Endothelial cell of umbilical vein (primary cell): ENCODE data around the gene B3GNT9. TPM values are rescaled to one million over a fixed set of nuclear protein-coding genes. Genes with fewer than 3 reads are reported as not detected.
A peak's percentile ranks its signal among the peaks of the same experiment; 100 is the strongest.

Source experiments
- BruUV-seq: library from RNA; stranded (reverse); fragments of 400-500 nt; replicated peaks from 2 replicates; lab custom pipeline; 2021; lab: Mats Ljungman, UMichigan
- CTCF ChIA-PET: fragments of 300-600, 350-600 bp; sonication (Branson Sonifier 250); formaldehyde crosslinking; loops from one replicate; lab custom pipeline; 2021; ENCODE audit warnings: antibody characterized with exemption, inconsistent platforms; lab: Charles Lee
- POLR2A ChIA-PET: fragments of 300-600, 350-600 bp; sonication (Branson Sonifier 250); formaldehyde crosslinking; loops from one replicate; lab custom pipeline; 2021; ENCODE audit warnings: antibody characterized with exemption, inconsistent platforms; lab: Charles Lee
- DNase-seq: peaks from one replicate; pipeline ENCODE4 v3.0.0-alpha.2; 2011; ENCODE audit warnings: low read depth, low spot score
- FAIRE-seq: peaks from 2 replicates; lab custom pipeline; 2011; peaks lifted over from hg19 to GRCh38; lab: Jason Lieb, UNC
- H2AFZ ChIP-seq: 2 replicates; pipeline ENCODE4 v1.6.0; 2012; ENCODE audit warnings: low read depth, low read length, control low read depth, inconsistent platforms
- H3K27ac ChIP-seq: 2 replicates; pipeline ENCODE4 v1.5.1; 2011; ENCODE audit warnings: low read depth, mild to moderate bottlenecking, control low read depth, low read length, moderate library complexity; ENCODE audit not compliant: insufficient read depth
- H3K27me3 ChIP-seq, 2 experiments: 2 replicates each; pipeline versions ENCODE4 v1.6.0 to v1.6.1; 2011; ENCODE audit warnings: low read length in 2 of 2, mixed read lengths in 1 of 2; ENCODE audit not compliant: control insufficient read depth in 2 of 2, insufficient read depth in 2 of 2
- H3K36me3 ChIP-seq, 2 experiments: 2 replicates in 1 of 2; 3 replicates in 1 of 2; pipeline ENCODE4 v1.5.1; 2011; ENCODE audit warnings: low read length in 2 of 2, mild to moderate bottlenecking in 1 of 2, moderate library complexity in 1 of 2; ENCODE audit not compliant: control insufficient read depth in 2 of 2, insufficient read depth in 2 of 2; ENCODE audit errors: extremely low read depth in 1 of 2
- H3K4me1 ChIP-seq: 3 replicates; pipeline ENCODE4 v1.5.1; 2011; ENCODE audit warnings: mild to moderate bottlenecking, low read length; ENCODE audit not compliant: control insufficient read depth, insufficient read depth; ENCODE audit errors: extremely low read depth
- H3K4me2 ChIP-seq: 2 replicates; pipeline ENCODE4 v1.6.1; 2011; ENCODE audit warnings: low read length, control low read depth, mixed read lengths; ENCODE audit not compliant: insufficient read depth
- H3K4me3 ChIP-seq, 3 experiments: fragments of 200-600 bp in 1 of 3; sonication (generic), shearing (Covaris generic) in 1 of 3; replicated peaks in 1 of 3; 2 replicates each; pipeline ENCODE4 v1.5.1; 2011 to 2016; ENCODE audit warnings: control low read depth in 3 of 3, low read length in 3 of 3, mild to moderate bottlenecking in 2 of 3, inconsistent platforms in 1 of 3, low read depth in 1 of 3, moderate library complexity in 1 of 3; ENCODE audit not compliant: insufficient read depth in 1 of 3
- H3K79me2 ChIP-seq: 2 replicates; pipeline ENCODE4 v1.6.0; 2012; ENCODE audit warnings: low read length, inconsistent platforms; ENCODE audit not compliant: control insufficient read depth, insufficient read depth
- H3K9ac ChIP-seq: replicated peaks from 2 replicates; pipeline ENCODE3; 2011; ENCODE audit warnings: low read length, control low read depth; ENCODE audit not compliant: insufficient read depth; ENCODE audit errors: extremely low read depth
- H3K9me1 ChIP-seq: replicated peaks from 3 replicates; pipeline ENCODE4 v1.6.0; 2011; ENCODE audit warnings: mild to moderate bottlenecking, low read length; ENCODE audit not compliant: control insufficient read depth, insufficient read depth; ENCODE audit errors: extremely low read depth
- H3K9me3 ChIP-seq: replicated peaks from 2 replicates; pipeline ENCODE4 v1.5.1; 2012; ENCODE audit warnings: low read length, inconsistent platforms; ENCODE audit not compliant: control insufficient read depth, insufficient read depth
- H4K20me1 ChIP-seq: replicated peaks from 2 replicates; pipeline ENCODE3; 2011; ENCODE audit warnings: mild to moderate bottlenecking, low read length; ENCODE audit not compliant: control insufficient read depth, insufficient read depth; ENCODE audit errors: extremely low read depth
- EZH2 ChIP-seq: IDR thresholded peaks from 2 replicates; pipeline ENCODE4 v1.6.1; 2012; ENCODE audit warnings: borderline replicate concordance, low read depth, mild to moderate bottlenecking, moderate library complexity, low read length, inconsistent platforms; ENCODE audit not compliant: severe bottlenecking
- JUN ChIP-seq: IDR thresholded peaks from 2 replicates; pipeline ENCODE4 v1.6.1; 2011; ENCODE audit warnings: borderline replicate concordance, low read depth; ENCODE audit not compliant: insufficient read length, insufficient read depth
- MYC ChIP-seq: IDR thresholded peaks from one replicate; pipeline ENCODE4 v1.6.1; 2011; ENCODE audit warnings: mild to moderate bottlenecking, low read depth, low read length
- POLR2A ChIP-seq: IDR thresholded peaks from 2 replicates; pipeline ENCODE4 v1.6.1; 2012; ENCODE audit warnings: low read depth, mild to moderate bottlenecking, control low read depth, low read length
- POLR2AphosphoS5 ChIP-seq: IDR thresholded peaks from 2 replicates; pipeline ENCODE4 v1.6.1; 2012; ENCODE audit warnings: low read depth, mild to moderate bottlenecking, control low read depth, low read length, moderate library complexity; ENCODE audit not compliant: insufficient read depth
- dilution Hi-C: fragments of 300-500 bp; cut with MboI; formaldehyde crosslinking; loops from one replicate; pipeline ENCODE4 v1.15.0; 2019; ENCODE audit warnings: low sequenced_read_pairs; ENCODE audit not compliant: extremely low pct_ligation_motif_present
- intact Hi-C: fragments of 100-400 bp; cut with micrococcal nuclease; formaldehyde crosslinking; loops from one replicate; pipeline ENCODE4 v1.10.0; 2022
- polyA plus RNA-seq, 4 experiments: library from polyadenylated mRNA; depleted of rRNA in 3 of 4; stranded (reverse) in 3 of 4; unstranded in 1 of 4; fragments of >200 nt; gene quantifications; 2 replicates each; pipeline versions ENCODE4 v1.2.1 to v1.2.3, GENCODE V29; 2011 to 2012; ENCODE audit warnings: missing spikeins in 1 of 4
- total RNA-seq: library from RNA; stranded (reverse); gene quantifications from 2 replicates; pipeline ENCODE4 v1.2.3, GENCODE V29; 2021
- TF ChIP-seq, protein P1 (sequence below), 2 donors: IDR thresholded peaks; 1 replicate in 1 of 2; 2 replicates in 1 of 2; pipeline ENCODE4 v1.5.1; 2011; ENCODE audit warnings: low read length in 2 of 2, mild to moderate bottlenecking in 2 of 2, moderate library complexity in 2 of 2, control low read depth in 1 of 2, inconsistent platforms in 1 of 2, low read depth in 1 of 2; ENCODE audit not compliant: insufficient read depth in 1 of 2; ENCODE audit errors: extremely low read depth in 1 of 2
- TF ChIP-seq, protein P2 (sequence below): IDR thresholded peaks from 2 replicates; pipeline ENCODE4 v1.6.1; 2011; ENCODE audit not compliant: insufficient read depth, insufficient read length

Gene B3GNT9
- total and polyA plus RNA-seq, 2 donors (not counting 3 experiments of a cell fraction or from before 2014, with no cell fraction given) = 4.0 to 6.4 TPM

DNA sequence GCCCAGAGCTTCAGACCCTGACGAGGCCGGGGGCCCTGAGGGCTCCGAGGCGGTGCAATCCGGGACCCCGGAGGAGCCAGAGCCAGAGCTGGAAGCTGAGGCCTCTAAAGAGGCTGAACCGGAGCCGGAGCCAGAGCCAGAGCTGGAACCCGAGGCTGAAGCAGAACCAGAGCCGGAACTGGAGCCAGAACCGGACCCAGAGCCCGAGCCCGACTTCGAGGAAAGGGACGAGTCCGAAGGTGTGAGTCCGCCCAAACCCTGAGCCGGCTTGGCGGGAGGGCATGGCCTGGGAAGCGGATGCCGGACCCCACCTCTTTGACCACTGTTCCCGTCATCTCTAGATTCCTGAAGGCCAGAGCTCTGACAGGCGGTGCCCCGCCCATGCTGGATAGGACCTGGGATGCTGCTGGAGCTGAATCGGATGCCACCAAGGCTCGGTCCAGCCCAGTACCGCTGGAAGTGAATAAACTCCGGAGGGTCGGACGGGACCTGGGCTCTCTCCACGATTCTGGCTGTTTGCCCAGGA lies 24.0 kb upstream of the B3GNT9 start:
- BruUV-seq = TSS peak; percentile 6
- H3K9ac ChIP-seq = peak overlapping the region; percentile 14

More for the DNA sequence above, 24.0 kb upstream of the B3GNT9 start:
- DNase-seq (no peak), FAIRE-seq (no peak)
- no peaks in the 10 kb centered on the region for H3K36me3 ChIP-seq
- peak overlapping the region; percentile 4 for H3K27ac ChIP-seq
- peak overlapping the region; percentile 40 for H3K4me2 ChIP-seq
- dilution Hi-C loops = no loop called here
- peaks cover 26% of the 10 kb centered on the region for H3K4me1 ChIP-seq
- TF ChIP-seq JUN = no peak
- TF ChIP-seq, protein P1, sequence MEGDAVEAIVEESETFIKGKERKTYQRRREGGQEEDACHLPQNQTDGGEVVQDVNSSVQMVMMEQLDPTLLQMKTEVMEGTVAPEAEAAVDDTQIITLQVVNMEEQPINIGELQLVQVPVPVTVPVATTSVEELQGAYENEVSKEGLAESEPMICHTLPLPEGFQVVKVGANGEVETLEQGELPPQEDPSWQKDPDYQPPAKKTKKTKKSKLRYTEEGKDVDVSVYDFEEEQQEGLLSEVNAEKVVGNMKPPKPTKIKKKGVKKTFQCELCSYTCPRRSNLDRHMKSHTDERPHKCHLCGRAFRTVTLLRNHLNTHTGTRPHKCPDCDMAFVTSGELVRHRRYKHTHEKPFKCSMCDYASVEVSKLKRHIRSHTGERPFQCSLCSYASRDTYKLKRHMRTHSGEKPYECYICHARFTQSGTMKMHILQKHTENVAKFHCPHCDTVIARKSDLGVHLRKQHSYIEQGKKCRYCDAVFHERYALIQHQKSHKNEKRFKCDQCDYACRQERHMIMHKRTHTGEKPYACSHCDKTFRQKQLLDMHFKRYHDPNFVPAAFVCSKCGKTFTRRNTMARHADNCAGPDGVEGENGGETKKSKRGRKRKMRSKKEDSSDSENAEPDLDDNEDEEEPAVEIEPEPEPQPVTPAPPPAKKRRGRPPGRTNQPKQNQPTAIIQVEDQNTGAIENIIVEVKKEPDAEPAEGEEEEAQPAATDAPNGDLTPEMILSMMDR (IDR thresholded peaks at IDR 0.05; ENCODE audit: extremely low read depth in 1 of 2, insufficient read depth in 1 of 2, low read depth in 1 of 2, low read length in 2 of 2) = no peak
- TF ChIP-seq, protein P2, sequence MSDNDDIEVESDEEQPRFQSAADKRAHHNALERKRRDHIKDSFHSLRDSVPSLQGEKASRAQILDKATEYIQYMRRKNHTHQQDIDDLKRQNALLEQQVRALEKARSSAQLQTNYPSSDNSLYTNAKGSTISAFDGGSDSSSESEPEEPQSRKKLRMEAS = no peak
- no peak for TF ChIP-seq MYC
- TF ChIP-seq POLR2AphosphoS5 = no peak
- no peak for TF ChIP-seq POLR2A
- no peak for TF ChIP-seq EZH2
- H3K9me1 ChIP-seq = no peaks in the 10 kb centered on the region
- POLR2A ChIA-PET = no interaction called here
- no peaks in the 10 kb centered on the region for H3K27me3 ChIP-seq
- H3K9me3 ChIP-seq = no peaks in the 10 kb centered on the region
- H4K20me1 ChIP-seq = no peaks in the 10 kb centered on the region
- no peak overlapping the region for H2AFZ ChIP-seq
- CTCF ChIA-PET = interaction anchor here (0.8 to 3.2 kb wide), 9 partner anchors 11 to 344 kb away, joined by 3 to 25 read pairs (median 12); partner anchors contain the start of genes ELMO3, FBXL8, HSF4 and NAE1
- H3K79me2 ChIP-seq = no peaks in the 10 kb centered on the region
- intact Hi-C loops = loop anchor here (1.0 kb wide), 1 partner anchor 9 kb away; the partner anchor contains the start of gene MATCAP1
- peak overlapping the region in 2 of 3 experiments; percentile 27 to 32 for H3K4me3 ChIP-seq
